K562 (cell line): ENCODE measurements around the gene SYT3. TPM values are rescaled to one million over a fixed set of nuclear protein-coding genes. Genes with fewer than 3 reads are reported as not detected.

Experiments
- BRD9 ChIP-seq: fragments of 450-650 bp; IDR thresholded peaks from 2 replicates; pipeline ENCODE4 v1.6.1; 2018; ENCODE audit warnings: low read depth; ENCODE audit not compliant: partially characterized antibody
- CBFA2T2 ChIP-seq: fragments of 450-650 bp; conservative IDR thresholded peaks from 2 replicates; pipeline ENCODE4 v1.6.1; 2017; ENCODE audit warnings: mild to moderate bottlenecking
- DNMT1 ChIP-seq: fragments of 450-650 bp; IDR thresholded peaks from 2 replicates; pipeline ENCODE4 v1.6.1; 2016; ENCODE audit warnings: antibody characterized with exemption, mild to moderate bottlenecking
- EHMT2 ChIP-seq: fragments of 450-650 bp; IDR thresholded peaks from 2 replicates; pipeline ENCODE4 v1.6.1; 2018; ENCODE audit warnings: antibody characterized with exemption
- GTF2E2 ChIP-seq: fragments of 200-800 bp; sonication (Bioruptor generic); IDR thresholded peaks from 2 replicates; pipeline ENCODE4 v1.6.1; 2016; ENCODE audit warnings: missing genetic modification characterization, missing compliant biosample characterization
- HNRNPH1 ChIP-seq: fragments of 200-400 bp; formaldehyde crosslinking; optimal IDR thresholded peaks from 2 replicates; pipeline ENCODE3; 2017; ENCODE audit warnings: low read depth, mild to moderate bottlenecking, low read length, moderate library complexity
- L3MBTL2 ChIP-seq: fragments of 450-650 bp; IDR thresholded peaks from 2 replicates; pipeline ENCODE4 v1.6.1; 2016; ENCODE audit warnings: mild to moderate bottlenecking, moderate library complexity
- NFIC ChIP-seq: fragments of 450-650 bp; IDR thresholded peaks from 2 replicates; pipeline ENCODE4 v1.6.1; 2017; ENCODE audit warnings: mild to moderate bottlenecking, inconsistent platforms
- RFX5 ChIP-seq: IDR thresholded peaks from 2 replicates; pipeline ENCODE4 v1.6.1; 2011; ENCODE audit warnings: low read depth, mild to moderate bottlenecking, improper control_type of control experiment, low read length
- TAF7 ChIP-seq: fragments of 450-650 bp; IDR thresholded peaks from 2 replicates; pipeline ENCODE4 v1.6.1; 2016; ENCODE audit warnings: missing genetic modification characterization, missing compliant biosample characterization
- XRCC5 ChIP-seq: fragments of 200-400 bp; formaldehyde crosslinking; IDR thresholded peaks from 2 replicates; pipeline ENCODE4 v1.6.1; 2017; ENCODE audit warnings: low read depth, mild to moderate bottlenecking, low read length
- ZNF134 ChIP-seq: fragments of 250-450 bp; sonication (Bioruptor Pico); conservative IDR thresholded peaks from 2 replicates; pipeline ENCODE4 v1.4.0; 2020
- ZNF444 ChIP-seq: fragments of 250-450 bp; sonication (Bioruptor Pico); IDR thresholded peaks from 2 replicates; pipeline ENCODE4 v1.4.0; 2020; ENCODE audit warnings: mild to moderate bottlenecking, moderate library complexity
- ZNF77 ChIP-seq: fragments of 250-450 bp; sonication (Bioruptor Pico); IDR thresholded peaks from 2 replicates; pipeline ENCODE4 v1.5.0; 2020
- polyA plus RNA-seq, 8 experiments: library from polyadenylated mRNA; depleted of rRNA in 4 of 8; stranded (reverse) in 5 of 8; unstranded in 3 of 8; fragments of >200 nt; fragmentation: Nextera tagmentation in 2 of 8; fragmentation: Illumina TruSeq in 1 of 8; extraction: Ambion mirVana in 2 of 8; extraction: Trizol in 1 of 8; gene quantifications; 2 replicates each; pipeline versions ENCODE4 v1.2.1 to v1.2.3, GENCODE V29; 2011 to 2014; ENCODE audit warnings: inconsistent platforms in 1 of 8, missing spikeins in 1 of 8
- total RNA-seq, 7 experiments: library from RNA; depleted of rRNA in 6 of 7; stranded (reverse); fragments of >200 nt in 6 of 7; fragmentation: Illumina TruSeq in 2 of 7; extraction: Trizol in 2 of 7; gene quantifications; 2 replicates each; pipeline versions ENCODE4 v1.2.1 to v1.2.3, GENCODE V29; 2011 to 2021; ENCODE audit warnings: low replicate concordance in 1 of 7
- TF ChIP-seq, protein P1 (sequence below), 2 experiments: fragments of 450-650 bp; IDR thresholded peaks; 2 replicates each; pipeline ENCODE4 v1.6.1; 2018; ENCODE audit warnings: mild to moderate bottlenecking in 2 of 2, low read depth in 1 of 2; ENCODE audit not compliant: partially characterized antibody in 2 of 2
- TF ChIP-seq, protein P2 (sequence below): fragments of 250-450 bp; sonication (Bioruptor Pico); IDR thresholded peaks from 2 replicates; pipeline ENCODE4 v1.8.0; 2021; ENCODE audit warnings: moderate library complexity, mild to moderate bottlenecking, inconsistent platforms
- TF ChIP-seq, protein P3 (sequence below): fragments of 450-650 bp; IDR thresholded peaks from 2 replicates; pipeline ENCODE4 v1.6.1; 2014; ENCODE audit warnings: low read depth, mild to moderate bottlenecking, moderate library complexity, borderline replicate concordance
- TF ChIP-seq, protein P4 (sequence below), 2 experiments: fragments of 200-800 bp in 1 of 2; sonication (Bioruptor generic) in 1 of 2; sonication (generic) in 1 of 2; formaldehyde crosslinking in 1 of 2; IDR thresholded peaks in 1 of 2; conservative IDR thresholded peaks in 1 of 2; 2 replicates each; pipeline versions ENCODE4 v1.5.0 to v1.6.1; 2016 to 2020; ENCODE audit warnings: missing compliant biosample characterization in 1 of 2, missing genetic modification characterization in 1 of 2, missing genetic modification reagents in 1 of 2

SYT3 gene
- total and polyA plus RNA-seq, 9 of the 15 experiments (the other 6 are each of a cell fraction or from before 2014, with no cell fraction given) = 0.36 to 2.0 (median 0.54) TPM; not detected in 2

DNA sequence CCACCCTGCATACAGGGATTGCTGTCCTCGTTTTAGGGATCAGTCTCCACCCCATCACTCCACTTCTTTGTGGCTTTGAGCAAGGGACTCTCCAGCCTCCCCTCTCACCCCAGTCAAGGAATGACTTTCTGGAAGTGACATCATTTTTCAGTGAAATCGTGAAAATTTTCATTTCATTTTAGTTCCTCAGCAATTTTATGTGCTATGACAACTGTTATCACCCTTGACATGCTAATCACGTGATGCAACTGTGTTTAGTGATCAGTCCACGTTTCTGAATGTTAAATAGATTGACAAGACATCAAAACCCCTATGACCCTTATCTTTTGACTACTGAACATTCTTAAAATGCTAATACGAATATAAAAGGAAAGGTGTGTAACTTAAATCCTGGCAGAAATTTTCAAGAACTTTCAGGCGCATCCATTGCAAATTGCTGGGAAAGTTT lies 17.6 kb upstream of the SYT3 start (continued):
- TF ChIP-seq, protein P1, sequence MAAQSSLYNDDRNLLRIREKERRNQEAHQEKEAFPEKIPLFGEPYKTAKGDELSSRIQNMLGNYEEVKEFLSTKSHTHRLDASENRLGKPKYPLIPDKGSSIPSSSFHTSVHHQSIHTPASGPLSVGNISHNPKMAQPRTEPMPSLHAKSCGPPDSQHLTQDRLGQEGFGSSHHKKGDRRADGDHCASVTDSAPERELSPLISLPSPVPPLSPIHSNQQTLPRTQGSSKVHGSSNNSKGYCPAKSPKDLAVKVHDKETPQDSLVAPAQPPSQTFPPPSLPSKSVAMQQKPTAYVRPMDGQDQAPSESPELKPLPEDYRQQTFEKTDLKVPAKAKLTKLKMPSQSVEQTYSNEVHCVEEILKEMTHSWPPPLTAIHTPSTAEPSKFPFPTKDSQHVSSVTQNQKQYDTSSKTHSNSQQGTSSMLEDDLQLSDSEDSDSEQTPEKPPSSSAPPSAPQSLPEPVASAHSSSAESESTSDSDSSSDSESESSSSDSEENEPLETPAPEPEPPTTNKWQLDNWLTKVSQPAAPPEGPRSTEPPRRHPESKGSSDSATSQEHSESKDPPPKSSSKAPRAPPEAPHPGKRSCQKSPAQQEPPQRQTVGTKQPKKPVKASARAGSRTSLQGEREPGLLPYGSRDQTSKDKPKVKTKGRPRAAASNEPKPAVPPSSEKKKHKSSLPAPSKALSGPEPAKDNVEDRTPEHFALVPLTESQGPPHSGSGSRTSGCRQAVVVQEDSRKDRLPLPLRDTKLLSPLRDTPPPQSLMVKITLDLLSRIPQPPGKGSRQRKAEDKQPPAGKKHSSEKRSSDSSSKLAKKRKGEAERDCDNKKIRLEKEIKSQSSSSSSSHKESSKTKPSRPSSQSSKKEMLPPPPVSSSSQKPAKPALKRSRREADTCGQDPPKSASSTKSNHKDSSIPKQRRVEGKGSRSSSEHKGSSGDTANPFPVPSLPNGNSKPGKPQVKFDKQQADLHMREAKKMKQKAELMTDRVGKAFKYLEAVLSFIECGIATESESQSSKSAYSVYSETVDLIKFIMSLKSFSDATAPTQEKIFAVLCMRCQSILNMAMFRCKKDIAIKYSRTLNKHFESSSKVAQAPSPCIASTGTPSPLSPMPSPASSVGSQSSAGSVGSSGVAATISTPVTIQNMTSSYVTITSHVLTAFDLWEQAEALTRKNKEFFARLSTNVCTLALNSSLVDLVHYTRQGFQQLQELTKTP (IDR thresholded peaks at IDR 0.05; ENCODE audit: low read depth in 1 of 2, partially characterized antibody in 2 of 2) = peak in 1 of 2 experiments; percentile 16
- TF ChIP-seq XRCC5 (no peak), DNMT1 (no peak), ZNF134 (CRISPR knock-in tag) (no peak), ZNF444 (CRISPR knock-in tag) (no peak), GTF2E2 (no peak; the same call in 1 of the 2 replicates), CBFA2T2 (peak; percentile 71), EHMT2 (no peak), L3MBTL2 (peak; percentile 41; the same call in 1 of the 2 replicates), NFIC (no peak), TAF7 (tag) (no peak), ZNF77 (no peak), RFX5 (no peak), BRD9 (no peak), HNRNPH1 (no peak)
- TF ChIP-seq, protein P2, sequence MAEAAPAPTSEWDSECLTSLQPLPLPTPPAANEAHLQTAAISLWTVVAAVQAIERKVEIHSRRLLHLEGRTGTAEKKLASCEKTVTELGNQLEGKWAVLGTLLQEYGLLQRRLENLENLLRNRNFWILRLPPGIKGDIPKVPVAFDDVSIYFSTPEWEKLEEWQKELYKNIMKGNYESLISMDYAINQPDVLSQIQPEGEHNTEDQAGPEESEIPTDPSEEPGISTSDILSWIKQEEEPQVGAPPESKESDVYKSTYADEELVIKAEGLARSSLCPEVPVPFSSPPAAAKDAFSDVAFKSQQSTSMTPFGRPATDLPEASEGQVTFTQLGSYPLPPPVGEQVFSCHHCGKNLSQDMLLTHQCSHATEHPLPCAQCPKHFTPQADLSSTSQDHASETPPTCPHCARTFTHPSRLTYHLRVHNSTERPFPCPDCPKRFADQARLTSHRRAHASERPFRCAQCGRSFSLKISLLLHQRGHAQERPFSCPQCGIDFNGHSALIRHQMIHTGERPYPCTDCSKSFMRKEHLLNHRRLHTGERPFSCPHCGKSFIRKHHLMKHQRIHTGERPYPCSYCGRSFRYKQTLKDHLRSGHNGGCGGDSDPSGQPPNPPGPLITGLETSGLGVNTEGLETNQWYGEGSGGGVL (CRISPR knock-in tag) = no peak
- TF ChIP-seq, protein P3, sequence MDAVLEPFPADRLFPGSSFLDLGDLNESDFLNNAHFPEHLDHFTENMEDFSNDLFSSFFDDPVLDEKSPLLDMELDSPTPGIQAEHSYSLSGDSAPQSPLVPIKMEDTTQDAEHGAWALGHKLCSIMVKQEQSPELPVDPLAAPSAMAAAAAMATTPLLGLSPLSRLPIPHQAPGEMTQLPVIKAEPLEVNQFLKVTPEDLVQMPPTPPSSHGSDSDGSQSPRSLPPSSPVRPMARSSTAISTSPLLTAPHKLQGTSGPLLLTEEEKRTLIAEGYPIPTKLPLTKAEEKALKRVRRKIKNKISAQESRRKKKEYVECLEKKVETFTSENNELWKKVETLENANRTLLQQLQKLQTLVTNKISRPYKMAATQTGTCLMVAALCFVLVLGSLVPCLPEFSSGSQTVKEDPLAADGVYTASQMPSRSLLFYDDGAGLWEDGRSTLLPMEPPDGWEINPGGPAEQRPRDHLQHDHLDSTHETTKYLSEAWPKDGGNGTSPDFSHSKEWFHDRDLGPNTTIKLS = 0 out of 2 replicates have a peak, but pooled peaks have one; percentile 9
- TF ChIP-seq, protein P4, sequence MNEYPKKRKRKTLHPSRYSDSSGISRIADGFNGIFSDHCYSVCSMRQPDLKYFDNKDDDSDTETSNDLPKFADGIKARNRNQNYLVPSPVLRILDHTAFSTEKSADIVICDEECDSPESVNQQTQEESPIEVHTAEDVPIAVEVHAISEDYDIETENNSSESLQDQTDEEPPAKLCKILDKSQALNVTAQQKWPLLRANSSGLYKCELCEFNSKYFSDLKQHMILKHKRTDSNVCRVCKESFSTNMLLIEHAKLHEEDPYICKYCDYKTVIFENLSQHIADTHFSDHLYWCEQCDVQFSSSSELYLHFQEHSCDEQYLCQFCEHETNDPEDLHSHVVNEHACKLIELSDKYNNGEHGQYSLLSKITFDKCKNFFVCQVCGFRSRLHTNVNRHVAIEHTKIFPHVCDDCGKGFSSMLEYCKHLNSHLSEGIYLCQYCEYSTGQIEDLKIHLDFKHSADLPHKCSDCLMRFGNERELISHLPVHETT (CRISPR knock-in tag; conservative IDR thresholded peaks at IDR 0.05 in 1 of 2, IDR thresholded peaks at IDR 0.05 in 1 of 2) = no peak
